GM21786 (cell line): ENCODE results near the gene CRIP1.

Source experiments
- ATAC-seq: cut with Tn5 transposase; IDR thresholded peaks from one replicate; pipeline ENCODE4 v1.9.1; 2021; ENCODE audit not compliant: unreplicated experiment

Gene CRIP1

GRCh38 chr14:105486163-105486973, at the start of gene CRIP1:
Gene CRIP1 (plus strand): TSS chr14:105486886. CDS start chr14:105487260, 374 bp downstream.
- ATAC-seq = no peak

- no peak for ATAC-seq
Observed at GRCh38 chr14:105436891-105437722, 49.6 kb upstream of the CRIP1 start.

- ATAC-seq = no peak
Observed at GRCh38 chr14:105437723-105438500, 48.8 kb upstream of the CRIP1 start.

- ATAC-seq = no peak
Observed at GRCh38 chr14:105439179-105439578, 47.5 kb upstream of the CRIP1 start.

GRCh38 chr14:105439710-105440553, 46.8 kb upstream of the CRIP1 start:
- no peak for ATAC-seq

GRCh38 chr14:105440554-105440900, 46.2 kb upstream of the CRIP1 start:
- ATAC-seq = no peak

- ATAC-seq = no peak
Observed at GRCh38 chr14:105440992-105441391, 45.7 kb upstream of the CRIP1 start.

- ATAC-seq = no peak
Observed at GRCh38 chr14:105442125-105442524, 44.6 kb upstream of the CRIP1 start.

GRCh38 chr14:105442834-105443233, 43.9 kb upstream of the CRIP1 start:
- ATAC-seq = no peak

GRCh38 chr14:105444859-105445258, 41.8 kb upstream of the CRIP1 start:
- no peak for ATAC-seq

GRCh38 chr14:105445290-105445689, 41.4 kb upstream of the CRIP1 start:
- no peak for ATAC-seq

- ATAC-seq = no peak
Observed at GRCh38 chr14:105445901-105446845, 40.5 kb upstream of the CRIP1 start.

GRCh38 chr14:105446971-105447370, 39.7 kb upstream of the CRIP1 start:
- no peak for ATAC-seq

GRCh38 chr14:105447651-105448640, 38.7 kb upstream of the CRIP1 start:
- ATAC-seq = no peak

- no peak for ATAC-seq
Observed at GRCh38 chr14:105448706-105449111, 38.0 kb upstream of the CRIP1 start.

GRCh38 chr14:105449276-105450122, 37.2 kb upstream of the CRIP1 start:
- ATAC-seq = no peak

GRCh38 chr14:105450123-105450505, 36.6 kb upstream of the CRIP1 start:
- no peak for ATAC-seq
